GM21737 (cell line): Measurements from ENCODE around the gene SBSN.

Experiments used
- ATAC-seq: cut with Tn5 transposase; IDR thresholded peaks from one replicate; pipeline ENCODE4 v1.9.1; 2021; ENCODE audit warnings: mild to moderate bottlenecking, moderate library complexity; ENCODE audit not compliant: unreplicated experiment

The SBSN gene

GRCh38 chr19:35534803-35535480, 6.8 kb upstream of the SBSN start:
- no peak for ATAC-seq

- ATAC-seq, result no peak
These were observed 5.8 kb upstream of the SBSN start for GRCh38 chr19:35533822-35534392.

- ATAC-seq, result no peak
These were observed 5.2 kb upstream of the SBSN start, which contains the start of gene GAPDHS for GRCh38 chr19:35533201-35533821. GAPDHS (plus strand) TSS chr19:35533456; CDS start chr19:35533528, 72 bp downstream.

GRCh38 chr19:35531291-35531690, 3.2 kb upstream of the SBSN start:
- ATAC-seq, result no peak

GRCh38 chr19:35529241-35530218, 1.4 kb upstream of the SBSN start:
- ATAC-seq, result no peak

- no peak for ATAC-seq
These were observed 2.2 kb downstream of the SBSN start for GRCh38 chr19:35525873-35526272.

- no peak for ATAC-seq
These were observed 3.8 kb downstream of the SBSN start for GRCh38 chr19:35524181-35524837.

- no peak for ATAC-seq
These were observed 5.3 kb downstream of the SBSN start for GRCh38 chr19:35522745-35523327.

- ATAC-seq, result no peak
These were observed 6.9 kb downstream of the SBSN start for GRCh38 chr19:35521124-35521743.

- no peak for ATAC-seq
These were observed 8.8 kb downstream of the SBSN start for GRCh38 chr19:35519291-35519690.

GRCh38 chr19:35518313-35518712, 9.8 kb downstream of the SBSN start:
- ATAC-seq, result no peak

- ATAC-seq, result no peak
These were observed 10.8 kb downstream of the SBSN start for GRCh38 chr19:35517342-35517741.

- no peak for ATAC-seq
These were observed 11.8 kb downstream of the SBSN start for GRCh38 chr19:35516310-35516709.

GRCh38 chr19:35514282-35514809, 13.8 kb downstream of the SBSN start:
- ATAC-seq, result no peak

GRCh38 chr19:35513628-35514281, 14.4 kb downstream of the SBSN start, which contains the start of gene DMKN:
DMKN (minus strand) TSS chr19:35513649; CDS start chr19:35513475, 174 bp downstream.
- ATAC-seq, result no peak

- no peak for ATAC-seq
These were observed 15.1 kb downstream of the SBSN start for GRCh38 chr19:35512831-35513627.

GRCh38 chr19:35511337-35511736, 16.8 kb downstream of the SBSN start:
- ATAC-seq, result no peak

GRCh38 chr19:35510626-35510964, 17.5 kb downstream of the SBSN start:
- no peak for ATAC-seq
